Fibroblast of skin of scalp (primary cell): ENCODE results near the gene CERS6.
A peak's percentile ranks its signal among the peaks of the same experiment; 100 is the strongest.

Experiments used
- DNase-seq: peaks from one replicate; pipeline ENCODE4 v3.0.0-alpha.2; 2013

CERS6 gene

DNA sequence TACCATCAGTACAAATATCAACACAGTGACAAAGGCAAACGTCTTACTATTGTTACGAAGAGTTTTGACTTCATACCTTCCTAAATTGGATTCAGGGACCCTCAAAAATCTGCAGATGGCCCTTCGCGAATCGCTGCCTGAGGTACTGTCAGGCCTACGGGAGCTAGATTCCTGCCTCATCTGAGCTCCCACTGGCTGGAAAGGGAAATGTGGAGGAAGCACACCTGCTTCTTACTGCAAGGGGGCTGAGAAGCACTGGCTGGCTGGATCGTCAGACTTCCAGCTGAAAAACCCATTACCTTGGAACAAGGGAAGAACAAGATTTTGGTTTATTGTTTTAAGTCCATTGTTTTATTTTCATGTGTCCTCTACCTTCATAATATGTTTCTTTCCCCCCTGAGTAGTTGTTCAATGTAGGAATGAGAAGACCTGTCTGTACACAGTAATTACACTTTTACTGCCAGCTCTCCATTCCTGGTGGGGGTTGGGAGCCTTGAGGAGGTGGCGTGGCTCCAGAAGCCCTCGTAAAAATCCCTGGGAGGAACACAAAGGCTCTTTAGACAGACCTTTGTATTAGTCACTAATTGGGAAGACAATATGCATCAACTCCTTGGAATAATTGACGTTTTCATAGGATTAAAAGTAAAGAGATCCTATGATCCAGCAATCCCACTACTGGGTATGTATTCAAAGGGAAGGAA lies 222.2 kb downstream of the CERS6 start:
- DNase-seq, result no peak

DNA sequence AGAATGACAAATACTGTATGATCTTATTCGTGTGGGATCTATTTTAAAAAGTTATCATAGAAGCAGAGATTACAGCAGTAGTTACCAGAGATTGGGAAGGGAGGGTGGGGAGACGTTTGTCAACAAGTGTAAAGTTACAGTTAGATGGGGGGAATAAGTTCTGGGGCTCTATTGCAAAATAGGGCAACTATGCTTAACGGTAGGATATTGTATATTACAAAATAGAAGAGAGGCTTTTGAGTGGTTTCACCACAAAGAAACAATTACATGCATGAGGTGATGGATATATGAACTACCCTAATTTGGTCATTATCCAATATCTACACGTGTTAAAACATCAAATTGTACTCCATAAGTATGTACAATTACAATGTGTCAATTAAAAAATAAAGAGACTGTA lies 223.0 kb downstream of the CERS6 start:
- DNase-seq, result no peak

DNA sequence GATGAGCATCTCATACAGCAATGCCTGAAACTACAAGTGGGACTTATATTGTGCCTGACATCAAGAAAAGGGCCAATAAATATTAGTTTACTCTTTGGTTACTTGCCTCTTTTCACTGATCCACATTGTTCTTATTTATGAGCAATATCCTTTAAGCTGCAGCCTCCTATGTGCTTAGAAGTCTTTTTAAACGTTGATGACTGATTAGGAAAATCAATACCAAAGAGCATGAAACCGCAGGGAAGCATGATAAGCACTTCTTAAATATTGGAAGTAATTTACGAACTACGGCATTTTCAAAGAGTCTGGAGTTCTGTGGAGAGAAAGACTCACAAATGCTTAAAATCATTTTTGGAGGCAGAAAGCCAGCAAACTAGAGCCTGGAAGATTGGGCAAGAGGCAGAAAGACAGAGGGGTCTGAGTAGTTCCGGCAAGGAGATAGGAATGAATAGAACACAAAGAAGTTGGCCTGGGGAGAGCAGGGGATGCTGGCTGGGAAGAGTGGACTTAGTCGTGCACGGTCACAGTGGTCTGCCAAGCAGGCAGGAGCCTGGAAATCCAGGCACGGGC lies 223.8 kb downstream of the CERS6 start:
- DNase-seq, result no peak

DNA sequence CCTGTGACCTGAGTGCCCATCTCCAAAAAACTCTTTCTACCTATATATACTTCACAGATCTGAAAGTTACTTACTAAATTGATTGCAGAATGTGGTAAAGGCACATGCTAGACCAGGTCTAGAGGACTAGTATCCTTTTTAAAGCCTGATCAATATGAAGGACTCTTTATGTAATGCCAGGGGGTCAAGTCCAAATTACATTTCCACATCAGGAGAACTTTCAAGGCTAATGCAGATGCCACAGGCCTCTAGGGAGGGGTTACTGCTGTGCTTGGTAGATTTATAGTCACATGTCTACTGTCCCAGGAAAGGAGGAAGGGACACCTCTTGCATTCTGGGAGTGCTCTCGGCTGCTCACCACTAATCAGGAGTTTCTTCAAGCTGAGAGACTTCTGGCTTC lies 227.9 kb downstream of the CERS6 start:
- DNase-seq, result no peak

DNA sequence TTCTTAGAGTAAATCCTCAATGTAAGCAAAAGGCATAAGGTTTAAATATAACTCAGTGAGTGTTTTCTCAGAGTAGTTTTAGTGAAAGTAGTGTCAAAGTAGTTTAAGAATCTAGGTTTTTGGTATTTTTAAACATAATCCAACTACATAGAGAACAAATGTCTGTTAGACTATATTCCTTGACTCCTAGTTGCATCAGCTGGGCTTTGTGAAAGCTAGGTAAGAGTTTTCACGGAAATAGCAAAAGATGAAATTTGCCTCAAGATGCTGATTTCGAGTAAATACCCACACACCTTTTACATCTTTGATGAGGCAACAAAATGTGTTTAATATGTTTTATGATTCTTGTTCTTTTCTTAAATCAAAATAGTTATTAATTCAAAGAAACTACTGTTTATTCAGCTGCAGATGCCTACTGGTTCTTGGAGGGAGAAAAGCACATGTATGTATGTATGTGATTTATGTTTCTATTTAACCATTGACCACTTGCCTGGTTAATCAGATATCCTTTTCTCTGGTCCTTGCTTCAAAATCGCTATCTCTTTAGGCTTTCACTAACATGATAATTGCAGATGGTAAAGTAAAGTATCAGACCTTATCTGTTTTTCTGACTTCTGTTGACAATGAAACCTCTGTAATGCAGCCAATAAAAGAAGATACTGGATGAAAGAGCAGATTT lies 229.0 kb downstream of the CERS6 start:
- DNase-seq, result no peak

DNA sequence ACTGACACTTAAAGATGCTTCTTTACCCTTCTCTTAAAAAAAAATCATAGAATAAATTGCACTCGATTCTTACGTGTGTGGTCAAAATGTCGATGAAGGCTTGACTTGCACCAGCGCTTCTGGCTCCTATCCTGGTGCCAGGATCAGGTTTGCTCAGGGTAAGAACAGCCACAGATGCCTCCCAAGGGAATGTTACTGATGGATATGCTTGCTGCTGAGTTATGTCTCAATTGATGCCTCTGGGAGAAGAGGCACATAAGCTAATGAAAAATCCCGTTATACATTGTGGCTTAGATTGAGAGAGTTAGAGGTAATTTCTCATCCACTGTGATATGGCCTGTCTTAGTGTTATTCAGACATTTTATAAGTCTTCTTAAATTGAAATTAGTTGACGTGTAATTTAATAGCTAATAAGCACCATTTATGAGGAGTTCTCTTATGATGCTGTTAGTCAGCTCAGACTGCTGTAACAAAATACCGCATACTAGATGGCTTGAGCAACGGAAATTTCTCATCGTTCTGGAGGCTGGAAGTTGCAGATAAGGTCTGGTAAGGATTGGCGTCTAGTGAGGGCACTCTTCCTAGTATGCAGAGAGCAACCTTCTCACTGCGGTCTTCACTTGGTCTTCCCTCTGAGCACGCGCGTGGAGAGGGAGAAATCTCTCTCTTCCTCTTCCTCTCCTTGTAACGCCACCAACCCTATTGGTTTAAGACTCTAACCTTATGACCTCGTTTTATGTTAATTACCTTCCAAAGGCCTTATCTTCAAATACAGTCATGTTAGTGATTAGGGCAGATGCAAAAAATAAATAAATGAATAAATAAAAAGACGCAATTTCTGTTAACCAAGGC lies 229.8 kb downstream of the CERS6 start:
- DNase-seq, result no peak

DNA sequence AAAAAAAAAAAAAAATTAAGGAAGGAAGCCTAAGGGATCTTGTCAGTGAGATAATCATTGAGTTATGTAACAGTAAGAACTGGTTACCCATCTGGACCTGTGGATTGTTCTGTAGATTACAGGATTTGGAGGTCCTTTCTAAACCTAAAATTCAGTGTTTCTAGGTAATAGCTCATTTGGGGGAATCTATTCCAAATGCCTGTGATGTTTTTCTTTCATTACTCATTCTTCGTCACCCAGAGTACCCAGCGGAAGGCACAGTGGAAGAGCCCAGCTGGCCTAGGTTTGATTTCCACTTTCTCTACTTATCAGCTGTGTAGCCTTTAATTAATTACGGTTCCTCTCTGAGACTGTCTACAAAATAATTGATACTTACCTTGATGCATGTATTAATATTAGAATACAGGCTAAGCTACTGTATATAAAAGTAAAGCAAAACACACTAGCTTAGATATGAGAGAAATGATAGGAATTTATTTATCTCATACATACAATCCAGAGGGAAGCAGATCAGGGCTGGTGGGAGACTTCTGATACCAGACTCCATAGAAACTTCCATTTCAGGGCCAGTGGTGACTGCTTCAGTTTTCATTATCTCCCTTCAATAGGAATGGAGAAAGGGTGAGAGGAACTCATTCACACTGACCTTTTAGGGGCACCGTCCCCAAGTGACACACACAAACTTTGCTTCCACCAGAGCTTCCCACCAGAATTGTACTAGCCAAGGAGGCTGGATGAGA lies 230.6 kb downstream of the CERS6 start:
- peak; percentile 37 for DNase-seq

DNA sequence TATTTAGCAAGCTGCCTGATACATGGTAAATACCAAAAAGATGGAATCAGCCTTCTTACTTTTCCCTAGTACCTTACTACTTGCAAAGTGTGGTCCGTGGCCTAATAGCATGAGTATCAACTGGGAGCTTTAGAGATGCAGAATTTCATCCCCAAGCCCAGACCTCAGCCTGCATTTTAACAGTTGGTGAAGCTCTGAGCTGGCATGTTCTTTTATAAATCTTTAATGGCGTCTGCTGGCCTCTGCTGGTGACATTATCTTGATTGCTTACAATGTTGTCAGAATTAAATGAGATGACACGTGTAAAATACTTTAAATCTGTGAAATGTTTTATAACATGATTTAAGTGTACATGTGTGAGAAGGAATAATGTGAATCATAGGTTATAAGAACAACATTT lies 231.2 kb downstream of the CERS6 start:
- peak; percentile 47 for DNase-seq

DNA sequence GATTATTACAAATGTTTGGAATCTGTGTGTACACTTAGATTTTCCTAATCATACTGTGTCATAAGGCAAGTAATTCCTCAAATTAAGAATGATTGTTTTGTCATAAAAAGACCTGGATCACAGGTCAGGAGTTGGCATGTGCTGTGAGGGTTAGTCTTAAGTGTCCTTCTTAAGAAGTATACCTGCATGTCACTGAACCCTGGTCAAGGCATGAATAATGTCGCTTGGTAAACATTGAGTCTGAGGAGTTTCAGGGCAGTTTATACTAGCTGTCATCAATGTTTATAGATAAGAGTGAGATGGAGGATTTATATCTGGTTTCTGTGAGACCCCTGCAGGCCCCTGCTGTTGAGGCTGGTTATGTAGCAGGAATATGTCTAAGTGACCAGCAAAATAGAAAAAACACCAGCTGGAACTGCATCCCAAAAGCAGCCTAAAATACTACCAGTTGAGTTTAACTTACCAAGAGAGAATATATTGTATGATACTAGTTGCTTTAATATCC lies 234.4 kb downstream of the CERS6 start:
- DNase-seq, result no peak

DNA sequence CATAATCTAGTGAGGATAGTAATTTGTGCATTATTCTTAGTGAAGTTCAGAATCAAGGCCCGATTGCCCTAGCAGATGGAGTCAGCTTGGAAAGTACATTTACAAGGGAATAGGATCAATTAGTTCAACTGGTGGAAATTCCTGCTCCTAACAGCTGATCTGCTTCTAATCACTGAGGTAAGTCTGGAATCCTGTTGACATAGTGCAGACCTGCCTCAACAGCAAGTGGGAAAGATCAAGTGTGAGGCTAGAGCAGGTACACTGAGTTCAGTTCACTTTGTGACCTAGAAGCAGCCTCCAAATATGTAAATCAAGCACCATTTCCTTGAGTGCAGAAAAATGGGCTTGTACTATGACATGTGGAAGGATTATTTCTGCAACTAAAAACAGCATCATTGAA lies 235.1 kb downstream of the CERS6 start:
- no peak for DNase-seq

DNA sequence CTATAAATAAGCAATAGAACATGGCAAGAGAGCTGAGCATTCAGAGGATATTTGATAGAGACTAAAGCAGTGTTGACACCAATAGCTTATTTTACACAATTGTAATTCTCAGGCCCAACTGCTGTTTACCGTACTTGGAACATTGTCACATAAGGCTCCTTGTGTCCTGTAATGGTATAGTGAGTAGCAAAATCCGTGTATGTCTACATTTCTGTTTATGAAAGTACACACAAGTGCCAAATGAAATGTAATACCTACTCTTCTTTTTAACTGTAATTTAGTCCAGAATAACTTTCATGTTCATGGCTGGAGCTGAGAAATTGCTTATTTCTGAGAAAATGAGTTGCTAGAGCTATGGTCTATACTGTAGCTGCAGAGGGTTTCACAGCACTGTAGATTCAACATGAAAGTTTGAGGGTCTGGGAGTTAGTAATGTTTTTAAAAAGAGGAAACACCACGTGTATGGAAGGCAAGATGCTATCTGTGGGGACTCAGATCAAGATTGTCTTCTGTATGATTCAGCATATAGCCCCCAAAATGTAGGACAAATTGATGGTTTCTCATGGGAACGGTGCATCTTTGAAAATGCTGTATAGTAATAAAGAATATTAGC lies 236.2 kb downstream of the CERS6 start:
- no peak for DNase-seq

DNA sequence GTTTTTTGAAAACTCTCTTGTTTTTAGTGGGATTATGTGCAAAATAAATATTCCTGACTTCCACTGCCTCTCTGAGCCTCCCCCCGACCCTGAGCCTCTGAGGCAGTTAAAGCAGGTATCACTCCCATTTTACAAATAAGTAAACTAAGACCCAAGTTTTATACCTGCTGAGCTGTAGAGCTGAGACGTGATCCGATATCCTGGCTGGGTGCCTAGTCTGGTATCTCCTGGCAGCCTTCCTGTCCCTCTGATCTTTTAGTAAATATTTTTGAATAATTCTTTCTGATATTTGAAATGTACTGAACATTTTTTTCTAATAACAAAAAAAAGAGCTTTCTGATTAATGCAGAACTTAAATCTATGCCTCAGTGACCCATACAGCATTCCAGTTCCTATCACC lies 238.1 kb downstream of the CERS6 start:
- DNase-seq, result no peak

DNA sequence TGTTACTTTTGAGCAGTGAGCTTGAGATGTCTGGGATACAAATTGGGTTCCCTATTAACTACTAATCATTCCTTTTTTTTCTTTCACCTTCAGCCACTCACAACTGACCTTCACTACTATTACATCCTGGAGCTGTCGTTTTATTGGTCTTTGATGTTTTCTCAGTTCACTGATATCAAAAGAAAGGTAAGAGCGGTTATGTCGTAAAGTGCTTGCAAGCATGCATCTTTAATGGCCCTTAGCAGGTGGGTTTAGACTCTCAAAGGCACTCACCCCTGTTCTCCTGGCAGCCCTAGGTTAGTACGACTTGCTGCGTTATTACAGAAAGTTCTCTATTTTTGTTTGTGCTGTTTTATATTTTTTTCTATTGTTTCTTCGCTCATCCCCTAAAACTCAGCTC lies 238.8 kb downstream of the CERS6 start:
- no peak for DNase-seq

DNA sequence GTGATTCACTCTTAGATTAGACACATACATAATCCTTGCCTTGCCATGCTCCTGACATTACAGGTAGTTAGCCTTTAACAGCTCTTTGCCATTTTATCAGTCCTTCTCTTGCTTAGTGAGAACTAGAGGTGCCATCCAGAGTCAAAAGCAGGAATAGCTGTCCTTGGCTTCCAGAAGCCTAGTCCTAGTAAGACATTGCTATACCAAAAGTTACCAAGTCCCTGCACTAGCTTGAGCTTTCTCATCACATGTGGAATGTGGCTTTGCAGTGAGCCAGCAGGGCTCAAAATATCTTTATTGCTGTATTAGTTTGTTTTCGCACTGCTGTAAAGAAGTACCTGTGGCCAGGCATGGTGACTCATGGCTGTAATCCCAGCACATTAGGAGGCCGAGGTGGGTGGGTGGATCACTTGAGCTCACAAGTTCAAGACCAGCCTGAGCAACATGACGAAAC lies 241.6 kb downstream of the CERS6 start:
- no peak for DNase-seq

DNA sequence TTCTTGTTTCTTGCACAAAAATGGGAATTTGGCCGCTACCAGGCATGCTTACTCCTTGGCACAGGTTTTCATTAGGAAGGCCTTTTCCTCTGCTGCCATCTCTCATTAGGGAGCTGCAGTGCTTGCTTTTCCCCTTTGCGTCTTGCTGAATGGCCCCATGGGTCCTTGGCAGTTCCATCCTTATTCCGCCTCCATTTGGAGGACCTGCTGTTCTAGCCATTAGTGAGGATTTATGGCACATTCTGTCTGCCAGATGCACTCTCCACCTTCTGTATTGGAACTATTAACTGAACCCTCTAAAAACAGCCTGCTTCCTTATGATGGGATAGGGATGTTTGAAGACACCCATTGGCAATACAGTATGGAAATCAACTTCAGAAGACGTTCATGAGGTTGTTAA lies 242.9 kb downstream of the CERS6 start:
- DNase-seq, result no peak

DNA sequence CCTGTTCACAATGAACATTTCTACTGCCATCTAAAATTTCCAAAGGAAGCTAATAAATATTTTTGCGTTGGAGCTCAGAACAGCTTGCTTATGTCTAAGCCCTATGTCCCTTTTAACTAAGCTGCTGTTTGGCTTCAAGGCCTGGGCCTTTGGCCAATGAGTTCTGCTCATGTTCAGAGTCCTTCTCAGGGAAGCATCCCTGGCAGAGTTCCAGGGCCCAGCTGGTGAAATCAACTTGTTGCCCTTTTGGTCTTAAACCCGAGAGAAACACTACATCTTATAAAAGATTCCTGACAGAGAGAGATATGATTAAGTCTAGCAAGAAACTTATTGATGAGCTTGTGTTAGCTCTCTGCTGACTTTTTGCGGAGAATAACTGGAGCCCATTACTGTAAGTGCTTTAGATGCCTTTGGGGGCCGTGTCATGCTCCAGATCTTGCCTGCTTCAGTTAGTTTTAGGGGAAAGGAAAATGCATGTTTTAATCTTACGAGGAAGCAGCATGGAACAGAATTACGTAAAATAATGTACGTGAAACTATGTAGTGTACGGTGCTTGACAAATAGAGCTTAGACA lies 243.9 kb downstream of the CERS6 start:
- DNase-seq, result peak; percentile 45

DNA sequence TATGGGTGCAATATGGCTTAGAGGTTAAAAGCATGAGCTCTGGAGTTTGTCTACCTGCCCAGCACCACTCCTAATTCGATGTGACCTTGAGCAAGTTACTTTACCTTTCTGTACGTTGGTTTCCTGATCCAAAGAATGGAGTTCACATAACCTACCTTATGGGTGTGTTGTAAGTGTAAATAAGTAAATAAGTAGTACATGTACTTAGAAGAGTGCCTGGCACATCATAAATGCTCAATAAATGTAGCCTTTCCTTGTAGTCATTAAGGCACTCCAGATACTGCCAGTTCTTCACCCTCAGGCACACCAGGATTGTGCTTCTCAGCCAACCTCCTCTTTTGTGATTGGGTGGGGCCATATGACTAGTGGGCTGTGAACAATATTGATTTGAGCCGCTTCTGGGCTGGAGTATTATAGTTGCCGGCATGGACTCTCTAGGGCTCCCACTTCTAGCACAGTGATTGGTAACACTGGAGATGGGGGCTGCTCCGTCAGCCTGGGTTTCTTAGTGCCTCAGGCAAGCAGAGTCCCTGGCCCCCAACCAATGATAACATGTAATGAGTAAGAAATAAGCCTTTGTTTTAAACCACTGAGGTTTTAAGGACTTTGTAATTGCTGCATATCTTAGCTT lies 244.7 kb downstream of the CERS6 start:
- no peak for DNase-seq

DNA sequence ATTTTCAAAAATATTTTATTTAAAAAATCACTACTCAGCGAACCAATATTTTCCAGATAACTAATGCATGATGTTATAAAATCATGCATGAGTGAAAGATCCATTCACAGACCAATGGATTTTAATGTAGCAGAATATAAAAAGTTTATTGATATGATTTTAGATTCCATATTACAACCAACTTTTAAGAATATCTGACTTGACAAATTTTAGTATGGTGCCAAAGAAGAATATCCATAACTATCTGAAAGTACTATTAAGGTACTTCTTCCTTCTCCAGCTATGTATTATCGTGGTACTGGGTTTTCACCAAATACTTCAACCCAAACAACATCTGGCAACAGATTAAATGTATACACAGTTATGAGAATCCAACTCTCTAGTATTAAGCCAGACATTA lies 246.5 kb downstream of the CERS6 start:
- DNase-seq, result no peak

DNA sequence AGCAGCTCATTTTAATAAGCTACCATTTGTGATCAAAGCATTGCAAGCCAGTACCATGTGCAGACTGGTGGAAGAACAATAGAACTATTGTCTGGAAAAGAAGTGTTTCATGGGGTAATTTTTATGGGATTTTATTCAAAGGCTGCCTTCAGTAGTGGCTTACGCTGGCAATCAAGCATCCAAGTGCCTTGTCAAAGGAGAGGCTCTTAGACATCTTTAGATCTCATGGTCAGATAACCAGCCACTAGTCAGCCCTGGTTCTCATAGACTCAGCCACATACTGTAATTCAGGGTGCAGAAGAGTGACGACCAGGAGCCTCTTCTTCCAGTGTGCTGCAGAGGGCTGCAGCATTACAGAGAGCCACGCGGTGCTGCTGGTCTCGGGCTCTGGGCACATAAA lies 247.9 kb downstream of the CERS6 start:
- DNase-seq, result no peak

DNA sequence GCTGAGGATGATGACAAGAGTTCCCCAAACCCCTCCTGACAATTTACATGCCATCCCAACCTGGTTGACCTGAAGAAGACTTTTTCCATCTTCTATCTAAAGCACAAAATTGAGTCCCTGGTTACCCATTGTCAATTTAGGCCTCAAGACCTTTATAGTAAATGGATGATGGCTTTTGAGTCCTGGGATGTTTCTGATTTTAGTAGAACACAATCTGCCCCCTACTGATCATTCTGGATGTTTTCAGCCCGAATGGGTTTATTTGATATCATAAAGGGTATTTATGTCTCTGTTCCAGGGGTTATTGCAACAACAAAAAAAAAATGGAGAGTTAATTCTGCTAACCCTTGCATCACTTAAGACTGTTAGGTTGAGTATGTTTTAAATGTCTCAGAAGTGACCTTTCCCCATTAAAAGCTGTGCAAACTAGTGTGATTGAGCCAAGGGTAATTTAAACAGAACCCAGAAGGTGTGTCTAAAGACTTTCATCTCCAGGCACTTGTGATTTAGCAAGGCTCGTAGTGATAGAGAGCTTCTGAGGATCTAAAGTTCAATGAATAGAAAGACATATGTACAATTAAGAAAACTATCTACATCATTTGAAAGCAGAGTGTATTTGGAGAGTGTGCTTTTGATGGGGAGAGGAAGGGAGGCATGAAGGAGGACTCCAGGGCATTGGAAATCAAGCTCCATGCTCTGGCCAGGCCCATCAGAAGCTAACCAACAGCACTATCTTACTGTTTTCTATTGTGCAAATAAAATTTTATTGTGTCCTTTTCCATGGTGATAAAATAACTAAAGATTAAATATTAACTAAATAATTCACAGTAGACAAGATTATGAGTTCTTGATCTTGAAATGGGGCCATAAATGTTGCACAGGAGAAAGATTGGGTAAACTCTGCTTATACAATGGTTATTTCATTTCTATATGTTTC lies 249.7 kb downstream of the CERS6 start:
- DNase-seq, result peak; percentile 35
